Measurements from ENCODE around the gene MAGED1. TPM values are rescaled to one million over a fixed set of nuclear protein-coding genes. Genes with fewer than 3 reads are reported as not detected.

Gene MAGED1
- total and polyA plus RNA-seq, 2 of the 8 experiments (the other 6 are each of a cell fraction or from before 2014, with no cell fraction given) = 91.0 to 91.1 TPM

DNA sequence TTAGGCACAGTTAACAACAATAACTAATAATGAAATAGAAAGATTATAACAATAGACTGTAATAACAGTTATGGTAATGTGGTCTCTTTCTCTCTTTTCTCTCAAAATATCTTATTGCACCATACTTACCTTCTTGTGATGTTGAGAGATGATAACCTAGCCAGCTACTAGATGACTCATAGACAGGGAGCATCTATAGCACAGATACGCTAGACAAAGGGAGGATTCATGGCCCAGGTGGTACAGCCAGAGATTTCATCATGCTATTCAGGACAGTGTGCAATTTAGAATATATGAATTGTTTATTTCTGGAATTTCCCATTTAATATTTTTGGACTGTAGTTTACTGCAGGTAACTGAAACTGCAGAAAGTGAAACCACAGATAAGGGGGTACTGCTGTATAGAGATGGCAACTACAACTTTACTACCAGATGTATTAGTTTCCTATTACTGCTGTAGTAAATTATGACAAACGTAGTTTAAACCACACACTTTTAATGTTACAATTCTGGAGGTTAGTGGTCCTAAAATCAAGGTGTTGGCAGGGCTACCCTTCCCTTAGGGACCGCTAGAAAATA lies 41.8 kb upstream of the MAGED1 start (continued):
- TF ChIP-seq EP300 (IDR thresholded peaks at IDR 0.05; ENCODE audit: borderline replicate concordance in 1 of 2, low read depth in 2 of 2, low read length in 2 of 2) (no peak), TAF7 (optimal IDR thresholded peaks at IDR 0.05; ENCODE audit: borderline replicate concordance, low read depth, low read length) (no peak), SIX5 (IDR thresholded peaks at IDR 0.05; ENCODE audit: low read depth, low read length) (no peak), SP1 (IDR thresholded peaks at IDR 0.05; ENCODE audit: low read depth, low read length) (no peak), MAX (IDR thresholded peaks at IDR 0.05) (no peak), FOSL1 (IDR thresholded peaks at IDR 0.05; ENCODE audit: insufficient read depth, low read depth, low read length) (no peak), BACH1 (IDR thresholded peaks at IDR 0.05; ENCODE audit: low read length) (no peak)
- TF ChIP-seq, protein P1, sequence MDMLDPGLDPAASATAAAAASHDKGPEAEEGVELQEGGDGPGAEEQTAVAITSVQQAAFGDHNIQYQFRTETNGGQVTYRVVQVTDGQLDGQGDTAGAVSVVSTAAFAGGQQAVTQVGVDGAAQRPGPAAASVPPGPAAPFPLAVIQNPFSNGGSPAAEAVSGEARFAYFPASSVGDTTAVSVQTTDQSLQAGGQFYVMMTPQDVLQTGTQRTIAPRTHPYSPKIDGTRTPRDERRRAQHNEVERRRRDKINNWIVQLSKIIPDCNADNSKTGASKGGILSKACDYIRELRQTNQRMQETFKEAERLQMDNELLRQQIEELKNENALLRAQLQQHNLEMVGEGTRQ (IDR thresholded peaks at IDR 0.05; ENCODE audit: low read length) = no peak

Measured in H1 (cell line).